GM04504 (cell line): Measurements from ENCODE around the gene CMTM3.
A peak's percentile ranks its signal among the peaks of the same experiment; 100 is the strongest.
"Not testable (repeated sequence)": the region's sequence is repeated elsewhere in the genome, so short reads cannot be mapped to it uniquely, and the experiment has no call there.

Experiments used
- DNase-seq: peaks from one replicate; pipeline ENCODE4 v3.0.0-alpha.2; 2012; ENCODE audit warnings: low read depth

CMTM3 gene

GRCh38 chr16:66610111-66610820 lies 5.8 kb downstream of the CMTM3 start:
- no peak for DNase-seq

GRCh38 chr16:66611911-66612310 lies 7.4 kb downstream of the CMTM3 start:
- DNase-seq: not testable (repeated sequence)

DNA sequence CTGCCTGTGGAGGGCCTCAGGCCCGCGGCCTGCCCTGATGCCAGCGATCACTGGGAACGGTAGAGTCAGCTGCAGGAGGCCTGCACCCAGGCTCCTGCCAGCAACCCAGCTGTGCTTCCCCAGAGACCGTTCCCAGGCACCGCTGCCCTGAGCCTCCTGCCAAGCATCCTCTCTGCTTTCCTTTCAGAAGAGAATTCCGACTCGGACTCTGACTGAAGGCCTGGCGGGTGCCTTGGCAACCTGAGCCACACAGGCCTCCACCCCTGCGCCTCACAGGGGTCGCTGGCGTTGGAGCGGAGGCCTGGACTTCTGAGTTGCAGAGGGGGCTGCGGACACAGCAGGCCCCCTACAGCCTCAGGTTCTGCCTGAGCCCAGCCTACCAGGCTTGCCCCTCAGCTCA lies 7.9 kb downstream of the CMTM3 start:
- no peak for DNase-seq

- DNase-seq: no peak
These were observed 9.8 kb downstream of the CMTM3 start for GRCh38 chr16:66614161-66614802.

DNA sequence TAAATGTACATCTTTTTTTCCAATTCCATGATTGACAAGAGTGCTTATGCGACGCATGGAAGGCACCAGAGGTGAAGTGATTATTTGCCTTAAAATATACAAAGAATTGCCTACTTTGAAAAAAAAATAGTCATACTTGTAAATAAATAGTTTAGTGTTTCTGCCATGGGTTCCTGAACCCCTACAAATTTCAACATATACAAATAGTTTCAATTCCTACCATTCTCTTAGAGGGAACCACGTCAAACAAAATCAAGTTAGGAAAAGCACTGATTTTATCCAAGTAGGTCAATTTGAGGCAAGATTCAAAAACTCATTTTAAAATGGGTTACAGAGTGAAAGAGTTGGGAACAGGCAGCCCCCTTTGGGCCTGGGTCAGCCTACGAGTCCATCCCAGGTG lies 11.7 kb downstream of the CMTM3 start:
- no peak for DNase-seq

DNA sequence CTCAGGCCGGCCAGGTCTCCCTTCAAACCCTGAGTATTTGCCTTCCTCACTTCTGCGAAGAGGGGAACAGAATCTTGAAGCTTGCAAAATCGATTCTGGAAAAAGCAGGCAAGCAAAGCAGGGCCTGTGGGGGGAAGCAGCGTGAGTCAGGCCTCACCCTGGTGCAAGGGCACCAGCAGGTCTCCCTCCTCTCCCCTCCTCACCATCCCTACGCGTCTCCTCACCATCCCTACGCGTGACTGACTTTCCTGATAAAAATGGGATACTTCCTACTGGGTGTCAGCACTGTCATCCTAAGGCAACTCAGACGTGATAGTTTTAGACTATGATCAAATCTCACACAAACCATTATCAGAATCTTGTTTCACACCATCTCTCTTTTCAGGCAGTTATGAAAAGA lies 12.1 kb downstream of the CMTM3 start:
- DNase-seq: no peak

GRCh38 chr16:66617010-66617434 lies 12.5 kb downstream of the CMTM3 start:
- no peak for DNase-seq

DNA sequence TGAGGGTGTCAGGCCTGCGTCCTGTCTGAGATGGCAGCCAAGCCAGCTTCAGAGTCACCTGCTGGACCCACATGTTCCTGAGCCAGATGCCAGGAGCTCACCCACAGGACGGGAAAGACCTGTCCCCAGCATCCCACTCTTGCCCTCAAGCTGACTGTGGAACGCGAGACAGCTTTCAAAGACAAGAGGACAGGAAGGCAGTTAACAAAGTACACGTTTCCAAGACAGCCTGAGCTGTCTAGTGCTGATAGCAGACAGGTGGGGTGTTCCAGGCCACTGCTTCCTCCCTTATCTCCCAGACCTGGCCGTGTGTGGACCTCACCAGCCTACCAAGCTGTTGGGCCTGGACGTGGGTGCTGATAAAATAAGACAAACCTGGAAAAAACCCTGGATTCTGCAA lies 13.2 kb downstream of the CMTM3 start:
- DNase-seq: no peak

GRCh38 chr16:66618588-66619375 lies 14.3 kb downstream of the CMTM3 start:
- peak; percentile 96 for DNase-seq

DNA sequence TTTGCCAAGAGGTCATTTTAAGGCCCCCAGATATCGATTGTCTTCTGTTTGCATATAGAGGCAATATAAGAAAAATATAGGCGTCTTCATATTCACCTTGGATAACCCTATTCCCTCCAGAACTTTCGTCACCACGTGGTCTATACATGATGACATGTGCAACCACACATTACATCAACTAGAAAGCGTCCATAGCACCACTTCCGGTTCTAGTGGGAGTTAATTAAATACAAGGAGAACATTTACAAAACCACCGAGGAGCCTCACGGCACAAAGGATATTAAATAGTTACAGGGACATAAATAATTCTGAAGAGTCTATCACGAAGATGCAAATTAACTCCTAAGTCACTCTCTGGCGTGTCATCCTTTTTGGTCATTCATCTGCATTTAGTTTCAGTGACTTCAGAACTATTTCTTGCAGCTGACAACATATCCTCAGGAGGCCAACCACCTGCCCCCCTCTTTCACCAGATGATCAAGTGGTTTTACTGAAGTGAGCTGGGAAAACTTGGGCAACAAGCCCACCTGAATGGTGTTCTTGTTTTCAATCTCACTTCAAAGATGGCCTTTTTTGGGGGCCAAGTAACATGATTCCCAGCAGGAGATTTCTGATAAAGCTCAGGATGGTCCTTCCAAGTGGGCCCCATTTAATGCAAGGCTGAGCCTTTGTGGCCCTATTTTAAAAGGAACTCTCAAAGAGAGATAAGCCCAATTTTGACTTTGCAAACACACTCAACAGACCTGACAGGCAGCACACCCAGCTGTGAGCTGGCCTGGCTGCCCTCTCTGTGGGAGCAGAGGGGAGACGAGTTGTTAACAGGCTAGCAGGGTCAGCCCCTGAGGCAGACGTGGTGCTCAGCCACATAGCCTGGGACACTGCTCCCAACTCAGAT lies 15.3 kb downstream of the CMTM3 start:
- DNase-seq: peak; percentile 71

DNA sequence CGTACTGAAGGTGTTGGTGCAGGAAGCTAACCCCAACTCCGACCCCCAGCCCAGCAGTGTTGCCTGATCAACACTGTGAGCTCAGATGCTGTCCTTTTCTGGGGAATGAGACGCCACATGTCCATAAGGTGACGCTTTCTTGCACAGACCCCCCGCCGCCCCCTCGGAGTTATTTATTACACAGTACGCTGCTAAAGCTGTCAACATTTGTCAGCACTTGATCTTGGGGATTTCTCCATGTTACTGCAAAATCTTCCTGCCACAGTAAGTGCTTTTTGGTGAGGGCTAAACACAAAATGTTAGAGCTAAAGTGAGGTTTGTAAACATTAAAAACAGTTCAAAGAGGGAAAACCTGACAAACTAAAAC lies 15.9 kb downstream of the CMTM3 start:
- no peak for DNase-seq

DNA sequence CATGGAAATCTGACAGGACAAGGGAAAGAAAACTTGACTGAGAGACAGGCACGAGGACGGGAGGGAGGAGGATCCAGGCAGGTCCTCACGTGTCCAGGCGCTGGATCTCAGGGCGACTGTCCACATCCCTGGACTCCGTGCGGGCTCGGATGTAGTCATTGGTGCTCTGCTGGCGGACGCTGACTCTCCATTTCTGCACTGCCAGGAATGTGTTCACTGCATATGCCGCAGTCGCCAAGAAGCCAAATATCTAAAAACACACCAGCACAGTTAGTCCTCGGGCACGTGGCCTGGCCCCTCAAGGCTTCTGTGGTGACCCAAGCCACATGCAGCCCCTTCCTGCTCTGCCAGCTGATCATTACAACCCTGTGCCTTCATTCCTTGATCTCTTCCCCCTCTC lies 17.5 kb downstream of the CMTM3 start:
- no peak for DNase-seq

GRCh38 chr16:66622863-66623262 lies 18.4 kb downstream of the CMTM3 start:
- no peak for DNase-seq

DNA sequence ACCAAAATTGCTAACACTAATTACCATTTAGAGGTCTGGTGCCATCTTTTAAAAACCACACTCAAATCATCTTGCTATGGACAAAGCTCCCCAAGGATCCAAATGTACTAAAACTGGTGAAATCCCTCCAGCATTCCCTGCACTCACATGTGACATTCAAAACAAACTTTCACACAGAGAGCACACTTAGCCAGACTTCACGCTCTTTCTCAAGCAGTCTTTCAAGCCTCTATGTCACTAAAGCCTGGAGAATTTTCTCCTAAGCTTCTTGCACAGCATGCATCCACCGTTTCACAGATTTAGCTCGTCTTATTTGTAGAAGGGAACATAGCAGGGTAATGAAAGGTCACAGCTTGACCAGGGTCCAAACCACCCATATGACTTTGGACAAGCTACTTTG lies 19.3 kb downstream of the CMTM3 start:
- no peak for DNase-seq

DNA sequence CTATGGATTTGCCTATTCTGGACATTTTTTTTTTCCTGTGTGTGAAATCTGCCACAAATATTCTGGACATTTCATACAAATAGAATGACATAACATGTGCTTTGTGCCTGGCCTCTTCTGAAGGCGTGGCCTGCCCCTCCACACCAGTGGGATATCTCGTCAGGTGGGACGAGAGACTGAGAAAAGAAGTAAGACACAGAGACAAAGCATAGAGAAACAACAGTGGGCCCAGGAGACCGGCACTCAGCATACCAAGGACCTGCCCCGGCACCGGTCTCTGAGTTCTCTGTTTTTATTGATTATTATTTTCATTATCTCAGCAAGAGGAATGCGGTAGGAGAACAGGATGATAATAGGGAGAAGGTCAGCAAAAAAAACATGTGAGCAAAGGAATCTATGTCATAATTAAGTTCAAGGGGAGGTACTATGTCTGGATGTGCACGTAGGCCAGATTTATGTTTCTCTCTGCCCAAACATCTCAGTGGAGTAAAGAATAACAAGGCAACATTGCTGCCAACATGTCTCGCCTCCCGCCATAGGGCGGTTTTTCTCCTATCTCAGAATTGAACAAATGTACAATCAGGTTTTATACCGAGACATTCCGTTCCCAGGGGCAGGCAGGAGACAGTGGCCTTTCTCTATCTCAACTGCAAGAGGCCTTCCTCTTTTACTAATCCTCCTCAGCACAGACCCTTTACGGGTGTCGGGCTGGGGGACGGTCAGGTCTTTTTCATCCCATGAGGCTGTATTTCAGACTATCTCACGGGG lies 23.3 kb downstream of the CMTM3 start:
- not testable (repeated sequence) for DNase-seq

GRCh38 chr16:66629856-66630255 lies 25.4 kb downstream of the CMTM3 start:
- no peak for DNase-seq

GRCh38 chr16:66630561-66631260 lies 26.2 kb downstream of the CMTM3 start:
- not testable (repeated sequence) for DNase-seq

GRCh38 chr16:66631558-66631957 lies 27.1 kb downstream of the CMTM3 start:
- DNase-seq: not testable (repeated sequence)

DNA sequence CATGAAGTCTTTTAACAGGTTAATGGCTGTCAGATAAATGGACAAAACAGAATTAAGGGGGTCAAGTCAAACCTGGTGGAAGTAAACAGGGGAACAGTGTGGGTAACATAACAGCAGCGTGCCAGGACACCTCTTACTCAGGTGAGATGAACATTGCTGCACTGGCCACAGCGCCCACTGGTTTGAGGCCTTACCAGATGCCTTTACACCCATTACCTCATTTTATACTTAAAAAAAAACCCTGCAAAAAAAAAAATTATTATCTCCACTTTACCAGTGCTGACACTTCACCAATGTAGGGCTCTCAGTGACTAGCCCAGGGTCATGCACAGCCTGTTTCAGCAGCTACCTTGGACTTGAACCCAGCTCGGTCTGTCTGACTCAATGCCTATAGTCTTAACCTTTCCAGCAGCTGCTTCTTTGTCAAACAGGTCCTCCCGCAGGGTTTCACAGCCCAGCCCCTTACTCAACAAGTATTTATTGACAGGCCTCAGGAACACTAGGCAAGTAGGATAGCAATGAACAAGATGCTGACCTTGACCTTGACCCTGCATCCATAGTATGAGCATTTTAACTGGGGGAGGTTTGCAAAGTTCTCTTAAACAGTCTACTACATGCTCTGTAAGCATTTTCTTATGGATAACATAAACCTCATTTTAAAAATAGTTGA lies 30.2 kb downstream of the CMTM3 start:
- DNase-seq: no peak

- no peak for DNase-seq
These were observed 30.9 kb downstream of the CMTM3 start for GRCh38 chr16:66635406-66635805.
